Adipose tissue (tissue), 3 donors: ENCODE data around the gene PPT2. TPM values are rescaled to one million over a fixed set of nuclear protein-coding genes. Genes with fewer than 3 reads are reported as not detected.

Experiments used
- H3K27ac ChIP-seq: one replicate; pipeline ENCODE4 v1.5.1; 2013; ENCODE audit warnings: low read depth, low read length
- WGBS, 3 donors: extraction: QIAGEN DNeasy Blood & Tissue Kit; methylation state at CpG; one replicate each; pipeline ENCODE4 v1.1.7; 2013; 5-methylcytosine and 5-hydroxymethylcytosine counted together
- polyA plus RNA-seq, 3 donors: library from polyadenylated mRNA; stranded (reverse); fragments of 200-250 nt; gene quantifications; one replicate each; pipeline ENCODE4 v1.2.3, GENCODE V29; 2013
- donor health status: healthy with polysubstance abuse.
- donor health status: Bipolar disorder and iron deficiency.
- donor health status: healthy.

Gene PPT2
- polyA plus RNA-seq, 3 donors, result 6.3 to 18.5 (median 13.2) TPM

DNA sequence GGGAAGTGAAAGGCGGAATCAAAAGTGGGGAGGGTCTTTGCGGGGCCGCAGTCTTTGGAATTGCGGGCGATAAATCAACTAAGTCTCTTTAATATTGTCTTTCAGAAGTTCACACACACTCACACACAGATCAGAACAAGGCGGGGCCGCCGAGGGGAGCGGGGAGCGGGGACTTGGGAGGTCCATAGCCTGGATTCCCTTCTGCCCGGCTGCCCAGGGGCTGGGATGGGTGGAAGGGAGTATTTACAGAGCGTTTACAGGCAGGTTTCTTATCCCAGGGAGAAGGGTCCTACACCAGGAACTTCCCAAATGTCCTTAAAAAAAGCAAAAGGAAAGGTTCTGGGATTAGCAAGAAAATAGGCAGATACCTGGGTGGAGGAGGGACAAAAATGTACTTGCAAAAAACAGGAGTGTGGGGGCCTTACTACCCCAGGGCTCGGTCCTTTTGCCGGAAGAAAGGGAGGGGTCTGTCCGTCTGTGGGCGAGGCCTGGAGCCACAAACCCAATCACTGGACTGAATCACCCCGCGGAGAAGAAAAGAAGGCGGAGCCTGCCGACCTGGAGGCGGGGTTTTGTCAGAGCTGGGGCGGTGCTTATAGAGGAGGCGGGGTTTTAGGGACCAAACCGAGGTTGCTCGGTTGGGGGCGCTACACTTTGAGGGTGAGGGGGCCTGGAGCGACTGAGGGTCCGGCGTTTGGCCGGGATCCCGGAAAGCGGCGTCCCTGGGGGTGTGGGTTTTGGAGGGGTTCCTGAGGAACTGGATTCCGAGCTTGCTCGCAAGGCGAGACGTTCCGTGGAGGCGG, 5.5 kb upstream of the PPT2 start:
- no peak overlapping the region for H3K27ac ChIP-seq
- WGBS, 3 donors, result 13 to 30% (median 25%) methylated on average over 39 of the region's 39 CpGs

- H3K27ac ChIP-seq, result no peak overlapping the region
- 33 to 55% (median 51%) methylated on average over 47 of the region's 47 CpGs for WGBS, 3 donors
Measured at GRCh38 chr6:32149092-32149755, 4.7 kb upstream of the PPT2 start.

DNA sequence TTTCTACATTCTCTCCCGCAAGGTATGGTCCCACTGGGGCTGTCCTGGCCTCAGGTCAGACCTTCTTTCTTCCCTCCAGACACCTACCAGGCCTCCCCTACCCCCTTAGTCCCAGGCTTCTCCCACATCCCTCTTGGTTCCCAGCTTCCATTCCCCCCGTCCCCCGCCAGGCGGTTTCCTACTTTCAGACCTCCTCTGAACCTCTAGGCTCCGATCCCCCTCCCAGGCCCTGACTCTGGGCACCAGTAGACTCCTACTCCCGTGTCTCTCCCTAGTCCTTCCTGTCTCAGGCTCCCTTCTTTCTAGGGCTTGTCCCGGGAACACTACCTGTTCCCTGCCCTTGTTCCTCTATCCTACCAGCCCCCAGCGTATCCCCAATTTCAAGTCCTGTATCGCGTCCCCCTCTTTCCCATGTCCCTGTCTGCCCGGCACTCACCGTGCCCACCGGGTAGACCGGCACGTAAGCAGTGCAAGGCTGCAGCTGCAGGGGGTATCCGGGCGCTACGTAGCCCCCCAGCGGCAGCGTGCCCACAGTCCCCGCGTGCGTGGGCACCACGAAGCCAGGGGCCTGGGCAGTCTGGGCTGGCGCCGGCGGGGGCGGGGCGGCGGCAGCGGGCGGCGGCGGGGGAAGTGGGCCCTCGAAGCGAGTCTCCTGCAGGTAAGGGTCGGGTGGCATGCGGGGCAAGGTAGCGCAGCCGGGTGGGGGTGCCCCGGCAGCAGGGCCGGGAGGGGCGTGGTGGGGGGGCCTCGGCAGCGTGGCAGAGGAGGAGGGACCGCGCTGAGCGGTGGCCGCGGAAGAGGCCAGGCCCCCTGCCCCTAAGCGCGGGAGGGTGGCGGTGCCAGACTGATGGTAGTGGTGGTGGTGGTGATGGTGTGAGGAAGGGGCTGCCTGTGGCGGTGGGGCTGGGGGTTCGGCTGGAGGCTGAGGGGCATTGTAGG, 3.7 kb upstream of the PPT2 start:
- WGBS, 3 donors, result 42 to 57% (median 54%) methylated on average over 46 to 55 of the region's 55 CpGs

DNA sequence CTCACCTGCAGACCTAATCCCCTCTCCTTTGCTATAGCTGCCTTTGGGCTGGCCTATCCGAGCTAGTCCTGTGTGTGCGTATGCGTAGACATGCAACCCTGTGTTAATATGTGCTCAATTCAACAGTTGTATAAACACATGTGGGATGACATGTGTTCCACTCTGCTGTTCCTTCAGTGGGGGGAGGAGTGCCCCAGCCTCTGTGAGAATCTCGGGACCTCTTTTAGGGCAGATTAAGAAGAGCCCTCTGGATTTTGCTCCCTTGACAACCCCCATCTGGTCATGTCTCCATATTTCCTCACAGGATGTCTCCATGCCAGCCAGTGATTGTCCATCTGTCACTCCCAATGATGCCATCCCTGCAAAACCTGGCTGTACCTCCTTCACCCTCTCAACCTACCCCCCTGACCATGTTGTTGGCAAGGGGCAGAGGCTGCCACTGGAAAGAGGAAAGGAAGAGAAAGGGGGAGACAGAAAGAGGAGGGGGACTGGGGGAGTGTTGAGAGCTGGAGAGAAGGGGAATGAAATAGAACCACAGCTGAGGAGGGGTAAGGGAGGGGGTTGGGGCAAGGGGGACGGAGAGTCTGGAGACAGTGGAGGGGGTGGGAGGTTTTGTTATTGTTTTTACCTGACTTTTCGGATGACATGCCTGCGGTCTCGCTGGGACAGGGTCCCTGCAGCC, 2.6 kb upstream of the PPT2 start:
- 48 to 50% (median 49%) methylated on average over 8 of the region's 8 CpGs for WGBS, 3 donors
- H3K27ac ChIP-seq, result no peak overlapping the region

More for the DNA sequence above, 3.7 kb upstream of the PPT2 start:
- no peak overlapping the region for H3K27ac ChIP-seq

- no peak within 1 kb of the TSS for H3K27ac ChIP-seq
- 18 to 47% (median 23%) methylated on average over 12 to 16 of the region's 24 CpGs for WGBS, 3 donors
Measured at GRCh38 chr6:32151863-32152768, 1.8 kb upstream of the PPT2 start, which contains the start of gene PRRT1. TSS of gene PRRT1 (minus strand) at chr6:32151939. CDS start at chr6:32151827, 112 bp downstream.

GRCh38 chr6:32152769-32153563, 975 bp upstream of the PPT2 start:
- 35 to 46% (median 41%) methylated on average over 35 of the region's 35 CpGs for WGBS, 3 donors

DNA sequence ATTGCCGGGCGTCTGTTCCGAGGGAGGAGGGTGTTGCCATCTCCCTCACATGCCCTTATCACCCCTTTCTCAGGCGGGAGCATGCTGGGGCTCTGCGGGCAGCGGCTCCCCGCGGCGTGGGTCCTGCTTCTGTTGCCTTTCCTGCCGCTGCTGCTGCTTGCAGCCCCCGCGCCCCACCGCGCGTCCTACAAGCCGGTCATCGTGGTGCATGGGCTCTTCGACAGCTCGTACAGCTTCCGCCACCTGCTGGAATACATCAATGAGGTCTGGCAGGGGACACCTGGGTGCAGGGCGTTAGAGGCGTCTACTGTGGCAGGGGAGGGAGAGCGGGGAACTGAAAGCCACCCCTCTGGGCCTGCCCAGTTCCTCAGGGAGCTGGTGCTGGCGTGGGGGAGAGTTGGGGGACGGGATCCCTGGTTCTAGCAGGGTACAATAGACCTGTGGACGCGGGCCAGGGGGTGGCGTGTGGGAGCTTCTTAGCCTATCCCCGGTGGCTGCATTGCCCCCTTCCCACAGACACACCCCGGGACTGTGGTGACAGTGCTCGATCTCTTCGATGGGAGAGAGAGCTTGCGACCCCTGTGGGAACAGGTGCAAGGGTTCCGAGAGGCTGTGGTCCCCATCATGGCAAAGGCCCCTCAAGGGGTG, 697 bp downstream of the PPT2 start:
- 4 to 5% (median 4%) methylated on average over 33 to 34 of the region's 34 CpGs for WGBS, 3 donors

More at GRCh38 chr6:32152769-32153563, 975 bp upstream of the PPT2 start:
- H3K27ac ChIP-seq, result peak overlapping the region; percentile 2

DNA sequence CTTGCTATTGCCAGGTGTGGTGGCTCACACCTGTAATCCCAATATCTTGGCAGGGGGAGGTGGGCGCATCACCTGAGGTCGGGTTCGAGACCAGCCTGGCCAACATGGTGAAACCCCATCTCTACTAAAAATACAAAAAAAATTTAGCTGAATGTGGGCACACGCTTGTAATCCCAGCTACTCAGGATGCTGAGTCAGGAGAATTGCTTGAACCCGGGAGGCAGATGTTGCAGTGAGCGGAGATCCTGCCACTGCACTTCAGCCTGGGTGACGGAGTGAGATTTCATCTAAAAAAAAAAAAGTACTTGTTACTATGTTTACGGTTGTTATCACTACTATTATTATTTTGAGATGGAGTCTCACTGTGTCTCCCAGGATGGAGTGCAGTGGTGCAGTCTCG, 3.0 kb downstream of the PPT2 start:
- WGBS, 3 donors, result 93 to 94% (median 94%) methylated on average over 9 of the region's 9 CpGs
- no peak overlapping the region for H3K27ac ChIP-seq

More for the DNA sequence above, 697 bp downstream of the PPT2 start:
- H3K27ac ChIP-seq, result peak overlapping the region; percentile 1

- no peak overlapping the region for H3K27ac ChIP-seq
Measured at GRCh38 chr6:32158052-32158451, 4.1 kb downstream of the PPT2 start.

GRCh38 chr6:32163559-32164258, 9.8 kb downstream of the PPT2 start:
- no peak overlapping the region for H3K27ac ChIP-seq
- WGBS, 3 donors, result 81 to 85% (median 81%) methylated on average over 7 of the region's 7 CpGs

DNA sequence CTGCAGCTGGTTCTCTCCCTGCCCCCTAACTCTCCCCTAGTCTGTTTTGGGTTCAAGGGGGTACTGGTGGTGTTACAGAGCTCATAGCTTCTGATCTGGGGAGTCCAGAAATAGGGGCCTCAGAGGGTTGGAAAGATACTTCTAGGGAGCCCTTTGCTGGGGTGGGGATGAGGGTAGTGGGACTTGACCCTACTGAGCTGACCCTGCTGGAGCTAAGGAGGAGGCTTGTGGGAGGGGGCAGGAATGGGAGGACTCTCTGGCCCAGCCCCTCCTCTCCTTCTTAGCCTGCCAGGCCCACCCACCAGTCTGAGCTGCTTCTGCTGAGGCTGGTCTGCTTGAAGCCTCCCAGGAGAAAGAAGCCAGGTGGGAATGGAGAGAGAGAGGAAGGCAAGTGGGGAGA, 10.4 kb downstream of the PPT2 start, which contains the start of gene EGFL8:
EGFL8 (plus strand) TSS at position 301 of the 400 bp plus-strand sequence. CDS start 1,571 bp downstream, outside the sequence.
- no peak within 1 kb of the TSS for H3K27ac ChIP-seq

GRCh38 chr6:32166411-32167061, 12.6 kb downstream of the PPT2 start:
- 86 to 90% (median 86%) methylated on average over 30 of the region's 30 CpGs for WGBS, 3 donors
- no peak overlapping the region for H3K27ac ChIP-seq

DNA sequence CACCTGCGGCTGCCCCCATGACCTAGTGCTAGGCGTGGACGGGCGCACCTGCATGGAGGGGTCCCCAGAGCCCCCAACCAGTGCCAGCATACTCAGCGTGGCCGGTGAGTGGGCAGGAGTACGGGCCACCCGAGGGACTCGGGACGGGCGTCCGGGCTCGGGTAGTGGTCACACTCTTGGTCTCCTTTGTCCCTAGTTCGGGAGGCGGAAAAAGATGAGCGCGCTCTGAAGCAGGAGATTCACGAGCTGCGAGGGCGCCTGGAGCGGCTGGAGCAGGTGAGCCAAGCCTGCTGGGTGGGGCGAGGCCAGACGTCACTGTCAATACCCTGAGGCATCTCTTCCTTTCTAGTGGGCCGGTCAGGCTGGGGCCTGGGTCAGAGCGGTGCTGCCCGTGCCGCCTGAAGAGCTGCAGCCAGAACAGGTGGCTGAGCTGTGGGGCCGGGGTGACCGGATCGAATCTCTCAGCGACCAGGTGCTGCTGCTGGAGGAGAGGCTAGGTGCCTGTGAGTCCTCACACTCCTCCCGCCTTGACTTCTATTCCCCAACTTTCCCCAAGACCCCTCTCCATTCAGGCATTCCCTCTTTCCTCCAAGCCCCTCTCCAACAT, 13.3 kb downstream of the PPT2 start:
- 86 to 87% (median 87%) methylated on average over 31 to 32 of the region's 32 CpGs for WGBS, 3 donors
- H3K27ac ChIP-seq, result no peak overlapping the region

GRCh38 chr6:32167761-32168262, 13.9 kb downstream of the PPT2 start:
- 44 to 80% (median 76%) methylated on average over 6 of the region's 6 CpGs for WGBS, 3 donors
- H3K27ac ChIP-seq, result no peak overlapping the region
